ENCODE data around the gene DEPP1. TPM values are rescaled to one million over a fixed set of nuclear protein-coding genes. Genes with fewer than 3 reads are reported as not detected.

The DEPP1 gene
- total and polyA plus RNA-seq, 10 of the 15 experiments (the other 5 are each of a cell fraction or from before 2014, with no cell fraction given) = 1.7 to 12.1 (median 7.3) TPM

DNA sequence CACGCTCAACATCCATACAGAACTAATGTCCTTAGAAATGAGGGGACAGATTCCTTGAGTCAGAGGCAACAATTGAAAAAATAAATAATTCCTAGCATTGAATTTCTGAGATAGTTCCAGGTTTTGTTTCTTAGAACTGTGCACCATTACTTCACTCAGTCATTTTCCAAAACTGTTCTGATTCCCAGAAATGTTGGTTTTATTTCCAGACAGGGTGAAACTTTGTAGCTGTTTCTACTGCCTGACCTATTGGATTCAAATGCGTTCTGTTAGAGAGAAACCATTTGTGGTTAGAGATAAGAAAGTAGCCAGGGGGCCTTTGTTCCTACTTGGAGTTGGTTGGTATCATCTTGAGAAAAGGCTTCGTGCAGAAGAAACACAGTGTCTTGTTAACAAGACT, 8.1 kb upstream of the DEPP1 start:
- FAIRE-seq = no peak
- DNase-seq (ENCODE audit: low read depth, low spot score) = no peak

More for the DNA sequence above, 8.1 kb upstream of the DEPP1 start:
- ATAC-seq = no peak
- ChIA-PET RAD21 (ENCODE audit: unreplicated experiment) (no interaction called here), CTCF (interaction anchor here (0.9 kb wide), 1 partner anchor 11 kb away, joined by 3 read pairs; no protein-coding TSS in a partner anchor), SMC1A (ENCODE audit: uncharacterized antibody, unreplicated experiment) (no interaction called here), POLR2A (interaction anchor here (1.6 kb wide), 1 partner anchor 21 kb away, joined by 3 read pairs; no protein-coding TSS in a partner anchor)
- H3K36me3 ChIP-seq (ENCODE audit: control insufficient read depth in 2 of 2, insufficient read depth in 2 of 2, low read length in 1 of 2) = peaks cover 3 to 4% of the 10 kb centered on the region in 2 experiments; a peak in 3 of 4 replicates
- BruUV-seq (replicated peaks) = no TSS peak
- H3K4me2 ChIP-seq (ENCODE audit: control insufficient read depth, insufficient read depth) = no peak overlapping the region
- no peaks in the 10 kb centered on the region for H3K79me2 ChIP-seq (ENCODE audit: control insufficient read depth, insufficient read depth, low read length)
- in situ Hi-C loops (cut with MboI) = no loop called here
- H2AFZ ChIP-seq (ENCODE audit: control insufficient read depth, low read depth, low read length) = no peak overlapping the region
- H3K9ac ChIP-seq (ENCODE audit: control insufficient read depth, insufficient read depth, low read length) = no peak overlapping the region
- 31% methylated on average over 3 of the region's 3 CpGs for WGBS (ENCODE audit: insufficient coverage, insufficient replicate concordance, low lambda C conversion rate, missing lambda C conversion rate)
- H4K20me1 ChIP-seq (ENCODE audit: control insufficient read depth, insufficient read depth) = no peaks in the 10 kb centered on the region
- no peaks in the 10 kb centered on the region for H3K27me3 ChIP-seq (replicated peaks in 1 of 2; ENCODE audit: control insufficient read depth in 2 of 2, insufficient read depth in 2 of 2, low read length in 1 of 2)
- no peak overlapping the region for H3K4me3 ChIP-seq
- TF ChIP-seq MTA3 (IDR thresholded peaks at IDR 0.05; ENCODE audit: borderline replicate concordance, low read length) (no peak), FOXK2 (IDR thresholded peaks at IDR 0.05) (no peak), PML (IDR thresholded peaks at IDR 0.05; ENCODE audit: low read length) (no peak), CBFB (IDR thresholded peaks at IDR 0.05; ENCODE audit: low read depth) (no peak), GATAD2B (conservative IDR thresholded peaks at IDR 0.05; ENCODE audit: low read depth) (no peak), EGR1 (IDR thresholded peaks at IDR 0.05; ENCODE audit: borderline replicate concordance in 1 of 2, low read depth in 2 of 2, low read length in 2 of 2) (no peak), RB1 (IDR thresholded peaks at IDR 0.05; ENCODE audit: borderline replicate concordance) (no peak), RUNX3 (IDR thresholded peaks at IDR 0.05; ENCODE audit: low read length) (no peak), CREM (IDR thresholded peaks at IDR 0.05; ENCODE audit: low read depth) (no peak), NRF1 (conservative IDR thresholded peaks at IDR 0.05; ENCODE audit: low read depth, low read length) (no peak)
- TF ChIP-seq, protein P1, sequence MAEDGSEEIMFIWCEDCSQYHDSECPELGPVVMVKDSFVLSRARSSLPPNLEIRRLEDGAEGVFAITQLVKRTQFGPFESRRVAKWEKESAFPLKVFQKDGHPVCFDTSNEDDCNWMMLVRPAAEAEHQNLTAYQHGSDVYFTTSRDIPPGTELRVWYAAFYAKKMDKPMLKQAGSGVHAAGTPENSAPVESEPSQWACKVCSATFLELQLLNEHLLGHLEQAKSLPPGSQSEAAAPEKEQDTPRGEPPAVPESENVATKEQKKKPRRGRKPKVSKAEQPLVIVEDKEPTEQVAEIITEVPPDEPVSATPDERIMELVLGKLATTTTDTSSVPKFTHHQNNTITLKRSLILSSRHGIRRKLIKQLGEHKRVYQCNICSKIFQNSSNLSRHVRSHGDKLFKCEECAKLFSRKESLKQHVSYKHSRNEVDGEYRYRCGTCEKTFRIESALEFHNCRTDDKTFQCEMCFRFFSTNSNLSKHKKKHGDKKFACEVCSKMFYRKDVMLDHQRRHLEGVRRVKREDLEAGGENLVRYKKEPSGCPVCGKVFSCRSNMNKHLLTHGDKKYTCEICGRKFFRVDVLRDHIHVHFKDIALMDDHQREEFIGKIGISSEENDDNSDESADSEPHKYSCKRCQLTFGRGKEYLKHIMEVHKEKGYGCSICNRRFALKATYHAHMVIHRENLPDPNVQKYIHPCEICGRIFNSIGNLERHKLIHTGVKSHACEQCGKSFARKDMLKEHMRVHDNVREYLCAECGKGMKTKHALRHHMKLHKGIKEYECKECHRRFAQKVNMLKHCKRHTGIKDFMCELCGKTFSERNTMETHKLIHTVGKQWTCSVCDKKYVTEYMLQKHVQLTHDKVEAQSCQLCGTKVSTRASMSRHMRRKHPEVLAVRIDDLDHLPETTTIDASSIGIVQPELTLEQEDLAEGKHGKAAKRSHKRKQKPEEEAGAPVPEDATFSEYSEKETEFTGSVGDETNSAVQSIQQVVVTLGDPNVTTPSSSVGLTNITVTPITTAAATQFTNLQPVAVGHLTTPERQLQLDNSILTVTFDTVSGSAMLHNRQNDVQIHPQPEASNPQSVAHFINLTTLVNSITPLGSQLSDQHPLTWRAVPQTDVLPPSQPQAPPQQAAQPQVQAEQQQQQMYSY (CRISPR knock-in tag; IDR thresholded peaks at IDR 0.05) = no peak
- TF ChIP-seq, protein P2, sequence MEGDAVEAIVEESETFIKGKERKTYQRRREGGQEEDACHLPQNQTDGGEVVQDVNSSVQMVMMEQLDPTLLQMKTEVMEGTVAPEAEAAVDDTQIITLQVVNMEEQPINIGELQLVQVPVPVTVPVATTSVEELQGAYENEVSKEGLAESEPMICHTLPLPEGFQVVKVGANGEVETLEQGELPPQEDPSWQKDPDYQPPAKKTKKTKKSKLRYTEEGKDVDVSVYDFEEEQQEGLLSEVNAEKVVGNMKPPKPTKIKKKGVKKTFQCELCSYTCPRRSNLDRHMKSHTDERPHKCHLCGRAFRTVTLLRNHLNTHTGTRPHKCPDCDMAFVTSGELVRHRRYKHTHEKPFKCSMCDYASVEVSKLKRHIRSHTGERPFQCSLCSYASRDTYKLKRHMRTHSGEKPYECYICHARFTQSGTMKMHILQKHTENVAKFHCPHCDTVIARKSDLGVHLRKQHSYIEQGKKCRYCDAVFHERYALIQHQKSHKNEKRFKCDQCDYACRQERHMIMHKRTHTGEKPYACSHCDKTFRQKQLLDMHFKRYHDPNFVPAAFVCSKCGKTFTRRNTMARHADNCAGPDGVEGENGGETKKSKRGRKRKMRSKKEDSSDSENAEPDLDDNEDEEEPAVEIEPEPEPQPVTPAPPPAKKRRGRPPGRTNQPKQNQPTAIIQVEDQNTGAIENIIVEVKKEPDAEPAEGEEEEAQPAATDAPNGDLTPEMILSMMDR (IDR thresholded peaks at IDR 0.05 in 2 of 3, conservative IDR thresholded peaks at IDR 0.05 in 1 of 3; ENCODE audit: control insufficient read depth in 2 of 3, extremely low read depth in 1 of 3, insufficient read depth in 1 of 3, low read depth in 3 of 3, low read length in 3 of 3) = no peak
- intact Hi-C loops (cut with micrococcal nuclease; ENCODE audit: unreplicated experiment) = no loop called here
- peaks cover 3% of the 10 kb centered on the region for H3K4me1 ChIP-seq (ENCODE audit: control insufficient read depth, insufficient read depth, low read length)
- H3K9me3 ChIP-seq (replicated peaks; ENCODE audit: control insufficient read depth, insufficient read depth, low read length) = no peaks in the 10 kb centered on the region
- H3K27ac ChIP-seq (ENCODE audit: control insufficient read depth, insufficient read depth) = no peak overlapping the region
